OCI-LY3 (cell line): ENCODE measurements around the gene IL18RAP.
A peak's percentile ranks its signal among the peaks of the same experiment; 100 is the strongest.

Experiments used
- H2AFZ ChIP-seq: fragments of 200-600, 300-600 bp; shearing (Covaris generic); 2 replicates; pipeline ENCODE4 v1.6.0; 2014; ENCODE audit warnings: antibody characterized with exemption, low read depth, low read length
- H3K27ac ChIP-seq: fragments of 200-600, 300-600 bp; sonication (generic); 2 replicates; pipeline ENCODE4 v1.5.1; 2014; ENCODE audit warnings: mild to moderate bottlenecking, low read length, moderate library complexity, mixed read lengths
- H3K27me3 ChIP-seq: fragments of 200-600, 300-600 bp; sonication (generic); 2 replicates; pipeline ENCODE4 v1.6.1; 2014; ENCODE audit warnings: low read depth, low read length, mixed read lengths
- H3K36me3 ChIP-seq: fragments of 200-600, 300-600 bp; sonication (generic); replicated peaks from 2 replicates; pipeline ENCODE3; 2014; ENCODE audit warnings: low read depth, low read length, mixed read lengths
- H3K4me1 ChIP-seq: fragments of 300-600, 200-600 bp; sonication (generic); 2 replicates; pipeline ENCODE4 v1.6.1; 2014; ENCODE audit warnings: low read length, mixed read lengths
- H3K4me2 ChIP-seq: fragments of 200-600, 300-600 bp; sonication (generic); 2 replicates; pipeline ENCODE4 v1.6.1; 2014; ENCODE audit warnings: low read length, mixed read lengths
- H3K4me3 ChIP-seq: fragments of 300-600, 200-600 bp; sonication (generic); 2 replicates; pipeline ENCODE4 v1.5.1; 2014; ENCODE audit warnings: antibody characterized with exemption, mild to moderate bottlenecking, low read length, moderate library complexity
- H3K79me2 ChIP-seq: fragments of 300-600, 200-600 bp; shearing (Covaris generic); 2 replicates; pipeline ENCODE4 v1.6.1; 2014; ENCODE audit warnings: mild to moderate bottlenecking, low read length, mixed read lengths
- H3K9ac ChIP-seq: fragments of 300-600, 200-600 bp; shearing (Covaris generic); 2 replicates; pipeline ENCODE4 v1.6.0; 2014; ENCODE audit warnings: mild to moderate bottlenecking, low read length, moderate library complexity
- H3K9me3 ChIP-seq: fragments of 200-600, 300-600 bp; shearing (Covaris generic); 2 replicates; pipeline ENCODE4 v1.6.1; 2014; ENCODE audit warnings: low read length, mixed read lengths; ENCODE audit not compliant: insufficient read depth
- H4K20me1 ChIP-seq: fragments of 200-600, 300-600 bp; sonication (generic); 2 replicates; pipeline ENCODE4 v1.6.1; 2016; ENCODE audit warnings: low read length, mixed read lengths; ENCODE audit not compliant: insufficient read depth
- EZH2phosphoT487 ChIP-seq: fragments of 200-600 bp; shearing (Covaris generic); IDR thresholded peaks from 2 replicates; pipeline ENCODE4 v1.6.1; 2018; ENCODE audit warnings: antibody characterized with exemption, mixed run types, low read depth
- TF ChIP-seq, protein P1 (sequence below): fragments of 200-600, 300-600 bp; sonication (generic); IDR thresholded peaks from 2 replicates; pipeline ENCODE4 v1.5.1; 2014; ENCODE audit warnings: antibody characterized with exemption, low read length, low read depth

The IL18RAP gene

DNA sequence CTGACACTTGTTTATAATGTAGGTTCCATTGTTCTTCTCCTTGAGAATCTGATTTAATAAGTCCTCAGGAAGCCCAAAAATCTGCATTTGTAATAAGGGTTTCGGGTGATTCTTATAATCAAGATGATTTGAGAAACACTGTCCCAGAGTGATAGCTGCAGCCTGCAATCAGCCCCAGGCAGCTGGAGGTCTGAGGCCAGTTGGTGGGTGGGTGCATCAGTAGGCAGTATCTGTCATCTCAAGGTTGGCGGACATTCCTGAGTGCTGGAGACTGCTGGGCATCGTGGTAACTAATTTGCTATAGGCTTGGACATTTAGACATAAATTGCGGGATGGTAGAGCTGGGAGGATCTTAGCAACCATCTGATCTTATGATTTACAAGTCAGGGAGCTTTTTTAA lies 2.7 kb upstream of the IL18RAP start:
- Histone ChIP-seq H3K9ac (no peak overlapping the region), H2AFZ (no peak overlapping the region), H3K4me2 (no peak overlapping the region), H3K79me2 (no peaks in the 10 kb centered on the region), H3K4me1 (peaks cover 55% of the 10 kb centered on the region), H3K27ac (no peak overlapping the region), H4K20me1 (no peaks in the 10 kb centered on the region), H3K36me3 (peaks cover 2% of the 10 kb centered on the region), H3K4me3 (no peak overlapping the region), H3K27me3 (no peaks in the 10 kb centered on the region), H3K9me3 (no peaks in the 10 kb centered on the region)
- TF ChIP-seq, protein P1, sequence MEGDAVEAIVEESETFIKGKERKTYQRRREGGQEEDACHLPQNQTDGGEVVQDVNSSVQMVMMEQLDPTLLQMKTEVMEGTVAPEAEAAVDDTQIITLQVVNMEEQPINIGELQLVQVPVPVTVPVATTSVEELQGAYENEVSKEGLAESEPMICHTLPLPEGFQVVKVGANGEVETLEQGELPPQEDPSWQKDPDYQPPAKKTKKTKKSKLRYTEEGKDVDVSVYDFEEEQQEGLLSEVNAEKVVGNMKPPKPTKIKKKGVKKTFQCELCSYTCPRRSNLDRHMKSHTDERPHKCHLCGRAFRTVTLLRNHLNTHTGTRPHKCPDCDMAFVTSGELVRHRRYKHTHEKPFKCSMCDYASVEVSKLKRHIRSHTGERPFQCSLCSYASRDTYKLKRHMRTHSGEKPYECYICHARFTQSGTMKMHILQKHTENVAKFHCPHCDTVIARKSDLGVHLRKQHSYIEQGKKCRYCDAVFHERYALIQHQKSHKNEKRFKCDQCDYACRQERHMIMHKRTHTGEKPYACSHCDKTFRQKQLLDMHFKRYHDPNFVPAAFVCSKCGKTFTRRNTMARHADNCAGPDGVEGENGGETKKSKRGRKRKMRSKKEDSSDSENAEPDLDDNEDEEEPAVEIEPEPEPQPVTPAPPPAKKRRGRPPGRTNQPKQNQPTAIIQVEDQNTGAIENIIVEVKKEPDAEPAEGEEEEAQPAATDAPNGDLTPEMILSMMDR: no peak
- no peak for TF ChIP-seq EZH2phosphoT487

- Histone ChIP-seq H4K20me1 (no peaks in the 10 kb centered on the region), H3K4me2 (no peak overlapping the region), H3K79me2 (no peaks in the 10 kb centered on the region), H3K36me3 (no peaks in the 10 kb centered on the region), H3K4me1 (peaks cover 68% of the 10 kb centered on the region), H3K9me3 (no peaks in the 10 kb centered on the region), H3K27ac (no peak overlapping the region), H3K27me3 (no peaks in the 10 kb centered on the region), H2AFZ (no peak overlapping the region), H3K9ac (no peak overlapping the region), H3K4me3 (no peak overlapping the region)
- TF ChIP-seq, protein P1: no peak
- no peak for TF ChIP-seq EZH2phosphoT487
Measured at GRCh38 chr2:102421890-102422759, 835 bp upstream of the IL18RAP start.

DNA sequence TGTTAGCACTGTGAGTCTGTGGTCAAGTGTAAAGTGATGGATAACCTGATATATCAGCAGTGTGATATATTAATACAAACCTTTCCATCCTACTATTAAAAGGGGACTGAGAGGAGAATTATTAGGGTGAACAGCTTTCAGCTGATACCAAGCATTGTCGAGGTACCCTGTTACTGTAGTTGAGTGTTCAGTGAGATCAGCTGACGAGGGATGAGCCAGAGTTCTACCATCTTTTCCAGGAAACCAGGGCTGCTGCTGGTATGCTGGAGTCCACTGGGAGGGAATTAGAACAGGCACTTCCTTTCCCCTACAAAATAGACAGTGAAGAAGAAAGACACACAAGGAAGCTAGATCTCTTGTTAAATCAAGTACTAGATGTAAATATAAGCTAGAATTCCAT lies 408 bp downstream of the IL18RAP start:
- H3K9me3 ChIP-seq: no peaks in the 10 kb centered on the region
- no peaks in the 10 kb centered on the region for H3K27me3 ChIP-seq
- no peak overlapping the region for H2AFZ ChIP-seq
- H3K79me2 ChIP-seq: no peaks in the 10 kb centered on the region
- peak overlapping the region; percentile 38; the same call in 1 of the 2 replicates for H3K4me2 ChIP-seq
- no peak overlapping the region for H3K27ac ChIP-seq
- TF ChIP-seq, protein P1: no peak
- TF ChIP-seq EZH2phosphoT487: no peak
- H3K9ac ChIP-seq: no peak overlapping the region
- H3K4me1 ChIP-seq: peaks cover 60% of the 10 kb centered on the region
- H3K36me3 ChIP-seq: no peaks in the 10 kb centered on the region
- H4K20me1 ChIP-seq: no peaks in the 10 kb centered on the region
- H3K4me3 ChIP-seq: no peak overlapping the region

- H3K9me3 ChIP-seq: no peaks in the 10 kb centered on the region
- H3K4me3 ChIP-seq: peak overlapping the region; percentile 45
- no peaks in the 10 kb centered on the region for H4K20me1 ChIP-seq
- no peaks in the 10 kb centered on the region for H3K36me3 ChIP-seq
- peaks cover 51% of the 10 kb centered on the region for H3K4me1 ChIP-seq
- H2AFZ ChIP-seq: no peak overlapping the region
- H3K27ac ChIP-seq: peak overlapping the region; percentile 82
- H3K27me3 ChIP-seq: no peaks in the 10 kb centered on the region
- no peak for TF ChIP-seq EZH2phosphoT487
- TF ChIP-seq, protein P1: no peak
- no peaks in the 10 kb centered on the region for H3K79me2 ChIP-seq
- H3K4me2 ChIP-seq: peak overlapping the region; percentile 79
- peak overlapping the region; percentile 14; the same call in 1 of the 2 replicates for H3K9ac ChIP-seq
Measured at GRCh38 chr2:102424754-102425153, 1.8 kb downstream of the IL18RAP start.
